Activated naive CD4-positive, alpha-beta T cell treated with anti-CD3 and anti-CD28 coated beads, Interleukin-2, amount 10 ng/mL, durations not matched to agents 7 days and 5 days (primary cell): ENCODE measurements around the gene TBC1D22A.

Experiments used
- CTCF ChIA-PET: fragments of 350-600 bp; sonication (Branson Sonifier 250); formaldehyde crosslinking; loops from one replicate; lab custom pipeline; 2021; ENCODE audit warnings: antibody characterized with exemption; lab: Charles Lee
- DNase-seq: peaks from one replicate; pipeline ENCODE4 v3.0.0-alpha.2; 2020
- H3K27ac Mint-ChIP-seq: one replicate; pipeline ENCODE4 v1.8.0; 2021; ENCODE audit warnings: mild to moderate bottlenecking, moderate library complexity, mixed read lengths
- H3K27me3 Mint-ChIP-seq: one replicate; pipeline ENCODE4 v1.8.0; 2021; ENCODE audit warnings: mild to moderate bottlenecking, mixed read lengths
- H3K36me3 Mint-ChIP-seq: one replicate; pipeline ENCODE4 v1.8.0; 2021; ENCODE audit warnings: mixed read lengths
- H3K4me1 Mint-ChIP-seq: one replicate; pipeline ENCODE4 v1.8.0; 2021; ENCODE audit warnings: mixed read lengths
- H3K4me3 Mint-ChIP-seq: one replicate; pipeline ENCODE4 v1.8.0; 2021; ENCODE audit warnings: mild to moderate bottlenecking, moderate library complexity, mixed read lengths
- H3K9me3 Mint-ChIP-seq: one replicate; pipeline ENCODE4 v1.8.0; 2021; ENCODE audit warnings: mixed read lengths

TBC1D22A gene

GRCh38 chr22:47066616-47066905, 304.1 kb downstream of the TBC1D22A start:
- Mint-ChIP-seq H3K4me3 (no peak overlapping the region), H3K4me1 (peaks cover 13% of the 10 kb centered on the region), H3K36me3 (peaks cover 6% of the 10 kb centered on the region), H3K27ac (no peak overlapping the region), H3K27me3 (no peaks in the 10 kb centered on the region), H3K9me3 (no peaks in the 10 kb centered on the region)
- DNase-seq, result no peak
- CTCF ChIA-PET, result no interaction called here

DNA sequence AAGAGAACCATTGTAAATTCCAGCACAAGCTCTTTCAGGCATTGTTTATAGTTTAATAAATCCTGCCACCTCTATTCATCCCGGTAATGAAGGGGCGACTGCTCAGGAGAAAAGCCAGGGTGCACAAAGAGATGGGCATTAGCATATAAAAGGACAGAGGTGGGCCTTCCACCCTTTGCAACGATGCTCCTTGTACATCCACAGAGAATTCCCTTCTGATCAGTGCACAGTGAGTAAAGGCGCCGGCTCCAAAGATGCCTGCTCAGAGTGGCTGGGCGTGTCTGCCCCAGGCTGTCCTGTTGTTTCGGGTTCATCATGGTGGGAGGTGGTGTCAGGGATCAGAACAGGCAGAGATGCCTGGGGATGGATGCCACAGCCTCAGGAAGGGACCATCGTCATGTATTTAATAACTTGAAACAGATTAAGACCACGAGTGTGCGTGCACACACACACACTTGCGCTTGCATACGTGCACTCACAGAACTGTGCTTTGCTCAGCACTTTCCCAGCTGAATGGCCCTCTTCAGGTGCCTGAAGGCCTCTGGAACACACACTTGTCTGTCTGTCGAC, 305.0 kb downstream of the TBC1D22A start:
- Mint-ChIP-seq H3K4me1 (peaks cover 13% of the 10 kb centered on the region), H3K27ac (no peak overlapping the region), H3K9me3 (no peaks in the 10 kb centered on the region), H3K4me3 (no peak overlapping the region), H3K36me3 (peaks cover 6% of the 10 kb centered on the region), H3K27me3 (no peaks in the 10 kb centered on the region)
- CTCF ChIA-PET, result no interaction called here
- no peak for DNase-seq

DNA sequence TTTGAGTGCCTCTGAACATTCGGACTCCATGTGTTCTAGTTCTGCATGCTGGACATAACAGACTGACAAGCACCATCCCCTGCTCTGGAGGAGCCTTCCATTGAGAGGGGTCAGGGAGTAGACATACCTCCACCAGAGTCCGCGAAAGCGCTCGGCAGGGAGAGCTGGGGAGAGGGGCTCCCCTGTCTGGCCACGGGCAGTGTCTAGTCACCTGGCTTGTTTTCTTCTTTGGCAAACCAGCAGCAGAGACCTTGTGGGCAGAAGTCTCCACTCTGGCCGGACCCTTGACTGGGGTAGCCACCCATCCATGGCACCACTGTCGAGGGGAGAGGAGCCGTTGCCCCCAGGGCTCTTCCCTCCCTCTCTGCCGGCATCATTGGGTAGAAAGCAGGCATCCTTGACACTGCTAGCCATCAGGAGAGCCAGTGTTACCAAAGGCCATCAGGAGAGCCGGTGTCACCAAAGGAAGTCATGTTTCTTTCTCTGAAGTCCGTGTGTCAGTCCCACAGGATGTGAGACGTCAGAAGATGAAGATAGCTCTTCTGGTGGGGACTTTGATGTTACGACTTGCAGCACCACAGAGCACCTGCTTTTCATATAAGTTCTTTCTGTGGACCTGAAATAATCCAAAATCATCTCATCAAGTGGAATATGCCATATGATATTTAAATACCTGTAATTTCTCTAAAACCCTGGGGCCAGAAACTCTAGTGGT, 305.6 kb downstream of the TBC1D22A start:
- peaks cover 7% of the 10 kb centered on the region for H3K36me3 Mint-ChIP-seq
- CTCF ChIA-PET, result no interaction called here
- H3K27ac Mint-ChIP-seq, result no peak overlapping the region
- no peaks in the 10 kb centered on the region for H3K27me3 Mint-ChIP-seq
- no peak overlapping the region for H3K4me3 Mint-ChIP-seq
- DNase-seq, result no peak
- no peaks in the 10 kb centered on the region for H3K9me3 Mint-ChIP-seq
- H3K4me1 Mint-ChIP-seq, result peaks cover 13% of the 10 kb centered on the region

DNA sequence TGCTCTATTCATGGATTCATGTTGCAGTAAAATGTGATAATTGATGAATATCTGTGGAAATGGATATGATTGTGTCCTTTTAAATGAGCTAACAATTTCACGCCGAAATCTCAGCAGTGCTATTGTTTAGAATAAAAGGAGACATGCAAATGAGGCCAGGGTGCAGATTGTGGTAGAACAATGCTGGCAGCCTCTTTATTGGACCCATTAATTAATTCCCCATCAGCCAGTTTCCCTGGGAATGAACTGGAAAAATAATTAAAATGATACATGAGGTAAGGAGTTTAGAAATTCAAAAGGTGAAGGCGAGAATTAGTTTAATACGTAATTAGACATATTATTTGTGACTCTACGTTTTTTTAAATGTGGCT, 306.2 kb downstream of the TBC1D22A start:
- H3K9me3 Mint-ChIP-seq, result no peaks in the 10 kb centered on the region
- CTCF ChIA-PET, result no interaction called here
- no peaks in the 10 kb centered on the region for H3K27me3 Mint-ChIP-seq
- DNase-seq, result no peak
- no peak overlapping the region for H3K4me3 Mint-ChIP-seq
- H3K27ac Mint-ChIP-seq, result no peak overlapping the region
- peaks cover 9% of the 10 kb centered on the region for H3K36me3 Mint-ChIP-seq
- H3K4me1 Mint-ChIP-seq, result peaks cover 13% of the 10 kb centered on the region

GRCh38 chr22:47069270-47069669, 306.8 kb downstream of the TBC1D22A start:
- H3K4me1 Mint-ChIP-seq, result peaks cover 13% of the 10 kb centered on the region
- H3K9me3 Mint-ChIP-seq, result no peaks in the 10 kb centered on the region
- CTCF ChIA-PET, result interaction anchor here (0.6 kb wide), 1 partner anchor 1354 kb away, joined by 3 read pairs; no protein-coding TSS in a partner anchor
- H3K27me3 Mint-ChIP-seq, result no peaks in the 10 kb centered on the region
- H3K27ac Mint-ChIP-seq, result no peak overlapping the region
- H3K36me3 Mint-ChIP-seq, result peaks cover 13% of the 10 kb centered on the region
- no peak overlapping the region for H3K4me3 Mint-ChIP-seq
- DNase-seq, result no peak

DNA sequence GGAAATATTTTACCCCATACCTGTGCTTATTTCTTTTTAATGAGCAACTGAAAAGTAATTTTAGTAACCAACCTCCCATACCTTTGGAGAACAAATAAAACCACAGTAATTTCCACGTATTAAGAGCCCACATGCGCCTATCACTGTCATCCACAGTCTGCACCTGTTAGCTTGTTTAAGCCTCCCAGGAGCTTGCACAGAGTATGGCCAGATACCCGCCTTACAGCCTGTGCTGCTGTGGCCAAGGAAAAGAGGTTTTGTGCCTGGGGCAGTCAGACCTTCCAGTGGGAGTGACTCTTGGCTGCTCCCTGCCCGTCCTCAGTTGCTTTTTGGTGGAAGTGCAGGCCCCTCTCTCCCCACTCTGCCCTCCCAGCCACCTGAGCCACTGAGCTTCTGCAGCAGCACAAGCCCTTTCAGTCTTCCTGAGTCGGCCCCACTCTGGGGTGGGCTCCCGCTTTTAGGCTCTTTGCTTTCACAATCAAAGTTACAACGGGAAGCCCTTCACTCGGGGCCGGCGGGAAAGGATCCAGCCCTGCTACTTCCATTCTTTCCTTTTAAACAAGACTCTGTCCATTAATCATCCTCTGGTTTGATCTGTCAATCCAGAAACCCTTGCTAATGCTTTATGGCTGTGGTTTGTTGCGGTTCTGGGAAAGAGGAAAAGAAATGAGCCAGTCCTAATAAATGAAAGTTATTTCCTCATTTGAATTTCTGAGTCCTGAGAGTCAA, 308.8 kb downstream of the TBC1D22A start:
- H3K4me1 Mint-ChIP-seq, result peaks cover 13% of the 10 kb centered on the region
- H3K4me3 Mint-ChIP-seq, result no peak overlapping the region
- DNase-seq, result no peak
- CTCF ChIA-PET, result no interaction called here
- H3K9me3 Mint-ChIP-seq, result peaks cover 7% of the 10 kb centered on the region
- peaks cover 21% of the 10 kb centered on the region for H3K36me3 Mint-ChIP-seq
- H3K27me3 Mint-ChIP-seq, result no peaks in the 10 kb centered on the region
- no peak overlapping the region for H3K27ac Mint-ChIP-seq

DNA sequence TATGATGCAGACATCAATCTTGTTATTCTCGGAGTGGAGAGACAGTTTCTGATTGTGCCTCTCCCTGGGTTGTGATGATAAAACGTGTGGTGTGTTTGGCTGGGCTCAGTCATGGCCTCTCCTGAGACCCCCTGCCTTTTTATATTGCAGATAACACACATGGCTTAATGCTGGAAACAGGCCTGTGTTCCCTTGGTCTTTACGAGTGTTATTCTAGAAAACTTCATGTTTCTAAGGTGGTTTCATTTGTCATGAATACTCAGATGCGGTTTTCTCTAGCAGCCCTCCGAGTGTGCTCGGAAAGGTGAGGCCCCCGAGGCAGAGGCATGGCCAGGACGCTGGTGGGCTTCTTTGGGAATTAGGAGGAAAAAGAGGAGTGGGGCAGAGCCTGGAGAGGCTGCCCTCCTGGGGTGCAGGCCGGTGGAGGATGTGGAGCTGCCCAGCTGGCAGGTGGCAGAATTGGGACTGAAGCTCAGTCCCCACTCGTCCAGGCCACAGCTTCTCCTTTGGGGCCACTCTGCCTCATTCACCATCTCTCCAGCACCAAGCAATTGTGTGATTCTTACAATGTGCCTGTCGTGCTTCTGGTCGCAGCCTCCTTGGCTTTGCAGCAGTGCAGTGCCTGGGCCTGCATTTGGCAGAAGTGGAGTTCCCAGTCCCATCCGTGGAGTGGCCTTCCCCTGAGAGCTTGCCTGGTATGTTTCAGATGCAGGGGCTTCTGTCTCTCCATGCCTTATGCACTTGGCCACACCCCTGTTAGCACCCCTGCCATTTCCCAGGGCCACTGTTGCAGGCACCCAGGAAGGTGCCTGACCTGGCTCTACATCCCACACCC, 309.6 kb downstream of the TBC1D22A start:
- CTCF ChIA-PET, result no interaction called here
- peaks cover 13% of the 10 kb centered on the region for H3K4me1 Mint-ChIP-seq
- H3K9me3 Mint-ChIP-seq, result peaks cover 7% of the 10 kb centered on the region
- H3K4me3 Mint-ChIP-seq, result no peak overlapping the region
- no peak overlapping the region for H3K27ac Mint-ChIP-seq
- DNase-seq, result no peak
- H3K36me3 Mint-ChIP-seq, result peaks cover 21% of the 10 kb centered on the region
- no peaks in the 10 kb centered on the region for H3K27me3 Mint-ChIP-seq

- CTCF ChIA-PET, result no interaction called here
- H3K9me3 Mint-ChIP-seq, result peaks cover 7% of the 10 kb centered on the region
- no peak for DNase-seq
- peaks cover 11% of the 10 kb centered on the region for H3K4me1 Mint-ChIP-seq
- H3K4me3 Mint-ChIP-seq, result no peak overlapping the region
- no peaks in the 10 kb centered on the region for H3K27me3 Mint-ChIP-seq
- peaks cover 21% of the 10 kb centered on the region for H3K36me3 Mint-ChIP-seq
- H3K27ac Mint-ChIP-seq, result no peak overlapping the region
These were observed 310.2 kb downstream of the TBC1D22A start for GRCh38 chr22:47072642-47072967.

DNA sequence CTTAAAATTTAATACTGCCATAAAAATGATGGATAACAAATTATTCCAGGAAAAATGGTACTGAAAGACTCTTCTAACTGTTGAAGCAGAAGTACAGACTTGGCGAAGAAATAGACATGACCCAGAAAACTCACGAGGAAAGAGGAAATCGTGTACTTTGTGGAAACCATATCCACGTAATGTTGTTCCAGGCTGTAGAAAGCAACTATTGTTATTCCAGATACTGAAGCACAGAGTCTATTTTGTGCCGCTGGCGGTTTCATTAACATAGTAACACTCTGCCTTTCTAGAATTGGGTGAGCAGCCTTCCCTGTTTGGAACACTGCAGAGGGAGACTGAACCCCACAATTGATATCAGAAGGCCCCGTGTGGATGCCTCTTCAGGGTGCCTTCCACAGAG, 310.6 kb downstream of the TBC1D22A start:
- peaks cover 22% of the 10 kb centered on the region for H3K36me3 Mint-ChIP-seq
- H3K27ac Mint-ChIP-seq, result no peak overlapping the region
- CTCF ChIA-PET, result no interaction called here
- DNase-seq, result no peak
- H3K4me3 Mint-ChIP-seq, result no peak overlapping the region
- H3K9me3 Mint-ChIP-seq, result peaks cover 7% of the 10 kb centered on the region
- H3K27me3 Mint-ChIP-seq, result no peaks in the 10 kb centered on the region
- peaks cover 7% of the 10 kb centered on the region for H3K4me1 Mint-ChIP-seq

GRCh38 chr22:47074105-47074504, 311.7 kb downstream of the TBC1D22A start:
- no peaks in the 10 kb centered on the region for H3K4me1 Mint-ChIP-seq
- no peak overlapping the region for H3K4me3 Mint-ChIP-seq
- peaks cover 24% of the 10 kb centered on the region for H3K36me3 Mint-ChIP-seq
- no peaks in the 10 kb centered on the region for H3K27me3 Mint-ChIP-seq
- no peak overlapping the region for H3K27ac Mint-ChIP-seq
- H3K9me3 Mint-ChIP-seq, result peaks cover 7% of the 10 kb centered on the region
- CTCF ChIA-PET, result no interaction called here
- no peak for DNase-seq

DNA sequence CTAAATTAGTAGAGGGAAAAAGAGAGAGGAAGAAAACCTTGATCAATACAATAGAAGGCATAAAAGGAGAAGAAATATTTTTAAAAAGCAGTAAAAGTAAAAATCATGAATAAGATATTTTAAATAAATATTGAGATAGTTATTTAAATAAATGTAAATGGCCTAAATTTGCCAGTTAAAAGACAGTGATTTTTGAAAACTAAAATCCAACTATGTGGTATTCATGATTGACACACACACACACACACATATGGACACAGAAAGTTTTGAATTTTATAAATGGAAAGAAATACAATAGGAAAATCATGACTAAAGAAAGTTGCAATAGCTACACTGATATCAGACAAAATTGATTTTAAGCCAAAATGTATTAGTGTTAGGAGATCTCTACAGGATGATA, 313.1 kb downstream of the TBC1D22A start:
- no peak for DNase-seq
- H3K4me3 Mint-ChIP-seq, result no peak overlapping the region
- peaks cover 10% of the 10 kb centered on the region for H3K9me3 Mint-ChIP-seq
- no peaks in the 10 kb centered on the region for H3K4me1 Mint-ChIP-seq
- H3K36me3 Mint-ChIP-seq, result peaks cover 26% of the 10 kb centered on the region
- no peak overlapping the region for H3K27ac Mint-ChIP-seq
- H3K27me3 Mint-ChIP-seq, result no peaks in the 10 kb centered on the region
- CTCF ChIA-PET, result no interaction called here

GRCh38 chr22:47076758-47077157, 314.3 kb downstream of the TBC1D22A start:
- H3K4me3 Mint-ChIP-seq, result no peak overlapping the region
- H3K9me3 Mint-ChIP-seq, result peaks cover 13% of the 10 kb centered on the region
- no peaks in the 10 kb centered on the region for H3K27me3 Mint-ChIP-seq
- peaks cover 27% of the 10 kb centered on the region for H3K36me3 Mint-ChIP-seq
- no peak overlapping the region for H3K27ac Mint-ChIP-seq
- CTCF ChIA-PET, result interaction anchor here (0.6 kb wide), 1 partner anchor 660 kb away, joined by 3 read pairs; no protein-coding TSS in a partner anchor
- no peaks in the 10 kb centered on the region for H3K4me1 Mint-ChIP-seq
- no peak for DNase-seq

DNA sequence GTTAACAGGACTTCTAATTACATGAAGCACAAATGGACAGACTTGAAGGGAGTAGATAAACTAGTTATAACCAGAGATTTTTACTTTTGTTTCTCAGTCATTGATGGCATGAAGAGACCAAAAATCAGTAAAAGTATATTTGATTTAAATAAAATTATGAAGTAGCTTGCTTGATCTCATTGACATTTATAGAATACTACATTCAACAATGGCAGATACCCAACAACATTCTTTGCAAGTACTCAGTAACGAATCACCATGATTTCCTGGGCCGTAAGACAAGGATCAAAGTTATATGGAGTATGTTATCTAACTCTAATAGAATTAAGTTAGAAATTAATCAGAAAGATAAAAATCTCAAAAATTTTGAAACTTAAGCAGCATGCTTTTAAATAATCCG, 317.6 kb downstream of the TBC1D22A start:
- CTCF ChIA-PET, result no interaction called here
- no peaks in the 10 kb centered on the region for H3K4me1 Mint-ChIP-seq
- H3K9me3 Mint-ChIP-seq, result peaks cover 10% of the 10 kb centered on the region
- H3K27ac Mint-ChIP-seq, result no peak overlapping the region
- no peak overlapping the region for H3K4me3 Mint-ChIP-seq
- no peak for DNase-seq
- peaks cover 9% of the 10 kb centered on the region for H3K36me3 Mint-ChIP-seq
- H3K27me3 Mint-ChIP-seq, result no peaks in the 10 kb centered on the region

DNA sequence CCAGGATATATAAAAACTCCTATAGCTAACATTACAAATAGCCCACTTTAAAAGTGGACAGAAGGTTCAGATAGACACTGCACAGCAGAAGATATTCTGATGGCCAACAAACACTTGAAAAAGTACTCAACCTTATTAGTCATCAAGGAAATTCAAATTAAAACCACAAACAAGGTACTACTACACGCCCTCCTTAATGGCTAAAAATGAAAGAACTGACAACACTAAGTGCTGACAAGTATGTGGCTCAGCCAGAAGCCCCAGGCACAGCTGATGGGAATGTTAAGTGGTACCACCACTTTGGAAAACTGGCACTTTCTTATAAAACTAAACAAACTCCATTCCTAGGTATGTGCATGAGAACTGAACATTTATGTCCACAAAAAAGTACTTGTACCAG, 320.1 kb downstream of the TBC1D22A start:
- Mint-ChIP-seq H3K4me3 (no peak overlapping the region), H3K27ac (no peak overlapping the region), H3K27me3 (no peaks in the 10 kb centered on the region), H3K36me3 (peaks cover 6% of the 10 kb centered on the region), H3K9me3 (peaks cover 6% of the 10 kb centered on the region), H3K4me1 (no peaks in the 10 kb centered on the region)
- DNase-seq, result no peak
- CTCF ChIA-PET, result no interaction called here
